Activated CD4-positive, alpha-beta T cell treated with anti-CD3 and anti-CD28 coated beads for 36 hours (primary cell): ENCODE results near the gene OMA1. TPM values are rescaled to one million over a fixed set of nuclear protein-coding genes. Genes with fewer than 3 reads are reported as not detected.

Experiments used
- ATAC-seq: fragments of 200-7000 bp; cut with Tn5 transposase; one replicate; pipeline ENCODE4 v1.10.0; 2021; ENCODE audit warnings: mild to moderate bottlenecking, moderate library complexity
- CTCF ChIA-PET: fragments of 350-600 bp; sonication (Branson Sonifier 250); formaldehyde crosslinking; loops from one replicate; lab custom pipeline; 2021; ENCODE audit warnings: antibody characterized with exemption; lab: Charles Lee
- POLR2A ChIA-PET: fragments of 350-600 bp; sonication (Branson Sonifier 250); formaldehyde crosslinking; loops from one replicate; lab custom pipeline; 2021; ENCODE audit warnings: antibody characterized with exemption, inconsistent platforms; lab: Charles Lee
- DNase-seq: peaks from one replicate; pipeline ENCODE4 v3.0.0-alpha.2; 2020
- H3K27ac Mint-ChIP-seq: one replicate; pipeline ENCODE4 v1.8.0; 2021; ENCODE audit warnings: mixed read lengths
- H3K27me3 Mint-ChIP-seq: one replicate; pipeline ENCODE4 v1.8.0; 2021; ENCODE audit warnings: mixed read lengths
- H3K36me3 Mint-ChIP-seq: one replicate; pipeline ENCODE4 v1.8.0; 2021; ENCODE audit warnings: low read depth, mixed read lengths
- H3K4me1 Mint-ChIP-seq: one replicate; pipeline ENCODE4 v1.8.0; 2021; ENCODE audit warnings: mixed read lengths
- H3K4me3 Mint-ChIP-seq: one replicate; pipeline ENCODE4 v1.8.0; 2021; ENCODE audit warnings: mild to moderate bottlenecking, moderate library complexity, mixed read lengths
- H3K9me3 Mint-ChIP-seq: one replicate; pipeline ENCODE4 v1.8.0; 2021; ENCODE audit warnings: low read depth, mixed read lengths
- intact Hi-C, 2 experiments: fragments of 100-400 bp; cut with DNase I in 1 of 2; cut with micrococcal nuclease in 1 of 2; formaldehyde crosslinking; loops; one replicate each; pipeline versions ENCODE4 v1.14.2 to v1.15.1; 2022 to 2024; cut with DNase I, micrococcal nuclease
- total RNA-seq, 2 experiments: library from RNA; stranded (reverse); gene quantifications; one replicate each; pipeline ENCODE4 v1.2.3, GENCODE V29; 2021

Gene OMA1
- total RNA-seq, 2 experiments from 2014 or later = 8.8 to 11.6 TPM

DNA sequence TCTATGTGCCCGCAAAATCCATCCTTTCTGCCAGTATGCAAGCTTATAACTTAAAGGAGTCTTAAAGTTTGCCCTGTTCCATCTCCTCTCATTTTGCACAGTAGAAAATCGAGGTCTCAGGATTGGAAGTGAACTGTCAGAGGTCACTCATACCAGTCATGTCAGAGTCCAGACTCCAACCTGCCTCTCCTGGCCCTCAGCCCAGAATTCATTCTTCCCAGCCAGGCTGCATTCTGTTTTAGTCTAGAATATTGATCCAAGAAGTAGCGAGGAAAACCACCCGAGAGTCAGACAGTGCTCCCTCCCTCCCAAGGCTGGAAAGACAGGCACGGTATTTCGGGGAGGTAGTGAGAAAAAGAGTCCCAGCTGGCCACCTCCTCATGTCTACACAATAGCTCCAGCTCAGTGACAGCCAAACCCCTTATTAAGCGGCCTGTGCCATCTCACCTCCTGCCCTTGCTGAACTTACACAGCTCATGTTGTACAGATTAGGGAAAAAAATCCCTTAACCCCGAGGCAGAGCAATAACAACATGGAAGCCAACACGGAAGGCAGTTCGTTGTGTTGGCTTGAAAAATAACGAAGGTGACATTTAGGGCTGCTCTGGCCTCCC, 89.4 kb downstream of the OMA1 start:
- H3K36me3 Mint-ChIP-seq = no peaks in the 10 kb centered on the region
- H3K4me3 Mint-ChIP-seq = no peak overlapping the region
- ChIA-PET CTCF (interaction anchor here (0.7 kb wide), 1 partner anchor 195 kb away, joined by 3 read pairs; no protein-coding TSS in a partner anchor), POLR2A (no interaction called here)
- H3K4me1 Mint-ChIP-seq = no peaks in the 10 kb centered on the region
- no peak for ATAC-seq
- H3K9me3 Mint-ChIP-seq = no peaks in the 10 kb centered on the region
- H3K27ac Mint-ChIP-seq = no peak overlapping the region
- no peaks in the 10 kb centered on the region for H3K27me3 Mint-ChIP-seq
- no peak for DNase-seq
- intact Hi-C loops = no loop called here

DNA sequence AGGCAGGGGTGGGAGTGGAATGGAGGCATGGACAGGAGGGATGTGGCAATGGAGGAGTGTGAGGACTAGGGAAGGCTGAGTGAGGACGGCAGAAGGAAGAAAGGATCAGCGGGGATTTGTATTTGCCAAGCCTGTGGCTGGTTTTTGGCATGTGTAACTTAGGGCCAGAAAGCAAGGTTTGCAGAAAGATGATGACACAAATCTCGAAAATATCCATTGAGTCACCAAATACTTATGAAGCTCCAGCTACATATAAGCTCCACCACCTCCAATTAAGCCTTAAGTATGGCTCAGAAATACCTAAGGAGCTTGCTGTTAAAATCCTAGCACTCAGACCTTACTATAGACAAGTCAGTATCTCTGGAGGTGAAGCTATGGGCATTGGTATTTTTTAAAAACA, 90.1 kb downstream of the OMA1 start:
- ChIA-PET CTCF (interaction anchor here (0.7 kb wide), 1 partner anchor 194 kb away, joined by 3 read pairs; no protein-coding TSS in a partner anchor), POLR2A (no interaction called here)
- Mint-ChIP-seq H3K36me3 (no peaks in the 10 kb centered on the region), H3K9me3 (no peaks in the 10 kb centered on the region), H3K4me3 (no peak overlapping the region), H3K4me1 (no peaks in the 10 kb centered on the region), H3K27me3 (no peaks in the 10 kb centered on the region), H3K27ac (no peak overlapping the region)
- intact Hi-C loops = no loop called here
- DNase-seq (no peak), ATAC-seq (no peak)

DNA sequence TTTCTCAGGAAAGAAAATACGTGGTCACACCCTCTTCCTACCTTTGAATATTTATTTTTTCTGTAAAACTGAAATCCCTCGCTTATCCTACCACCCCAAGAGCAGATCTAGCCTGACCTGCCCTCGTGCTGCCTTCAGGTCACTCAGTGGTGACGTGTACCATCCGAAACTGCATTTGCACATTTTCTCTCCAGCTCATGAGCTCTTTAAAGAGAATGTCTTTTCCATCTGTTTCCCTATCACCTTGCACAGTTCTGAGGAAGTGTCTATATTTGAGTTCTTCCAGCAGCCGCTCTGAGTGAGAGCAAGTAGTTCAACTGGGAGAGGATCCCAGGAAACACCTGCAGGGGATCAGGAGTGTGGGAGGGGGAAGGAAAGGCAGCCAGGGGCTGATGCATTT, 91.7 kb downstream of the OMA1 start:
- no peaks in the 10 kb centered on the region for H3K27me3 Mint-ChIP-seq
- intact Hi-C loops = no loop called here
- no peaks in the 10 kb centered on the region for H3K36me3 Mint-ChIP-seq
- ChIA-PET CTCF (no interaction called here), POLR2A (no interaction called here)
- H3K4me1 Mint-ChIP-seq = no peaks in the 10 kb centered on the region
- ATAC-seq = no peak
- H3K27ac Mint-ChIP-seq = no peak overlapping the region
- H3K4me3 Mint-ChIP-seq = no peak overlapping the region
- no peak for DNase-seq
- H3K9me3 Mint-ChIP-seq = no peaks in the 10 kb centered on the region

DNA sequence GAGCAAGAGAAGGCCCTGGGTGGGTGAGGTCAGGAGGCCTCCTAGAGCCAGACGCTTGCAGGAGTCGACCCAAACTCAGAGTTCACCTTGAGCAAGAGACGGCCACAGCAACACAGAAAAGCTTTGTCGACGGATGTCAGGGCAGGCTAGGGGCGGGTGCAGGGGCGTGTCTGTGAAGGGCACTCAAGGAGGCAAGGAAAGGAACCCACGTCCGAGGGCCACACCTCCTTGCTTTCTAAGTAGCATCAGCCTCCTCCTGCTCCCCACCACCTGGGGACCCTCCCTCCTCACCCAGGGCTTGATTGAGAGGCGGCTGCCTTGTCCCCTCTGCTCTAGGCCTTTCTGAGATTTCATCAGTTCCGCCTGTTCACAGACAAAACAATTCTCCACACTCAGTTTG, 92.1 kb downstream of the OMA1 start:
- POLR2A ChIA-PET = no interaction called here
- H3K27ac Mint-ChIP-seq = no peak overlapping the region
- H3K9me3 Mint-ChIP-seq = no peaks in the 10 kb centered on the region
- CTCF ChIA-PET = no interaction called here
- ATAC-seq = no peak
- no peak for DNase-seq
- H3K36me3 Mint-ChIP-seq = no peaks in the 10 kb centered on the region
- no peak overlapping the region for H3K4me3 Mint-ChIP-seq
- H3K27me3 Mint-ChIP-seq = no peaks in the 10 kb centered on the region
- H3K4me1 Mint-ChIP-seq = no peaks in the 10 kb centered on the region
- intact Hi-C loops = no loop called here

DNA sequence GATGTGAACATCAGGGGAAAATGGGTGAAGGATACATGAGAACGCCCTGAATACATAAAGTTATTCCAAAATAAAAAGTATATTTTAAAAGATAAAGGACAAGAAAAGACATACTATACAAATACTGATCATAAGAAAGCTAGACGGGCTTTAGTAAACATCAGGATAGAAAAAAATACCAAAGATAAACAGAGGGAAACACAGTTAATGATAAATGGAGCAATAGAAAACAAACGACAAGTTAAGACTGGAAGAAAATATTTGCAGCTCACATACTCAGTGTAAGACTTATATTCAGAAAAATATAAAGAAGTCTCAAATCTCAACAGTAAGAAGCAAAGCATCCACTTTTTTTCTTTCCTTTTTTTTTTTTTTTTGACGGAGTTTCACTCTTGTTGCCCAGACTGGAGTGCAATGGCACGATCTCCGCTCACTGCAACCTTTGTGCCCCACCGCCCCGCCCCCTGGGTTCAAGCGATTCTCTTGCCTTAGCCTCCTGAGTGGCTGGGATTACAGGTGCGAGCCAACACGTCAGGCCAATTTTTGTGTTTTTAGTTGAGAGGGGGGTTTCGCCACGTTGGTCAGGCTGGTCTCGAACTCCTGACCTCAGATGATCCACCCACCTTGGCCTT, 94.8 kb downstream of the OMA1 start:
- no peak overlapping the region for H3K27ac Mint-ChIP-seq
- ChIA-PET POLR2A (no interaction called here), CTCF (no interaction called here)
- H3K36me3 Mint-ChIP-seq = no peaks in the 10 kb centered on the region
- ATAC-seq (no peak), DNase-seq (no peak)
- intact Hi-C loops = no loop called here
- H3K27me3 Mint-ChIP-seq = no peaks in the 10 kb centered on the region
- H3K4me1 Mint-ChIP-seq = no peaks in the 10 kb centered on the region
- no peaks in the 10 kb centered on the region for H3K9me3 Mint-ChIP-seq
- no peak overlapping the region for H3K4me3 Mint-ChIP-seq

DNA sequence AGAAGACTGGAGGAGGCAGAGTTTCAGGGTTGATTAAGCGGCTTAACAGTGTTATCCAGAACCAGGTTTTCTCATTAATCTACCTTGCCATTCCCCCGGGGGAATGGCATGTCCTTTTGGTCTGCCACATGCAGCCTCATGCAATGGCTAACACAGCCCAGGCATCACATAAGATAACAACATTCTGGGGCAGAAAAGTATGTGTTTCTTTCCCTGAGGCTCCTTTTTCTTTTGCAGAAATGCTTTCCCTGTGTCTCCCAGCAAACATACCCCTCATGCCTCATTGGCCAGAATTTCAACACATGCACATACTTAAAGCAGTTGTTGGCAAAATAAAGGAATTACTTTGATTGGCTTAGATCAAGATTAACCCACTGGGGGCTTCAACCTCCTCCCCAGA, 98.6 kb downstream of the OMA1 start:
- H3K36me3 Mint-ChIP-seq = no peaks in the 10 kb centered on the region
- ChIA-PET CTCF (no interaction called here), POLR2A (no interaction called here)
- intact Hi-C loops = no loop called here
- no peaks in the 10 kb centered on the region for H3K27me3 Mint-ChIP-seq
- H3K4me3 Mint-ChIP-seq = no peak overlapping the region
- H3K9me3 Mint-ChIP-seq = no peaks in the 10 kb centered on the region
- no peak for ATAC-seq
- no peaks in the 10 kb centered on the region for H3K4me1 Mint-ChIP-seq
- no peak for DNase-seq
- no peak overlapping the region for H3K27ac Mint-ChIP-seq

DNA sequence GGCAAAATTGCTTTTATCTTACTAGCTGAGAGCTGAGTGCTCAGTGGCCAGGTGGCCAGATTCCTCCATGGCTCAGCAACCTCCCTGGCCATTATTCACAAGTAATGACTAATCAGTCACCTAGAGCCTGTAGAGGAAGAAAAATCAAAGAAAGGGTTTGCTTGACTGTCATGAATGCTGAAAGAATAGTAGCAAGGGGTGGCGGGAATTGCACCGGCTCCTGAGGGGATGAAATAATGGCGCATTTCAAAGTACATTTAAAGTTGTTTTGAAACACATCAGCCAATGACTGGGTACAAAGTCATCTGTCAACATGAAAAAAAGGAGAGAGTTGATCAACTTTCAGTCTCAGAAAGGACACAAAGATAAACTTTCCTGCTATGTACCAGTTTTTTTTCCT, 99.5 kb downstream of the OMA1 start:
- intact Hi-C loops = no loop called here
- Mint-ChIP-seq H3K27me3 (no peaks in the 10 kb centered on the region), H3K4me1 (no peaks in the 10 kb centered on the region), H3K4me3 (no peak overlapping the region), H3K9me3 (no peaks in the 10 kb centered on the region), H3K27ac (no peak overlapping the region), H3K36me3 (no peaks in the 10 kb centered on the region)
- no peak for DNase-seq
- CTCF ChIA-PET = no interaction called here
- no peak for ATAC-seq
- POLR2A ChIA-PET = no interaction called here

DNA sequence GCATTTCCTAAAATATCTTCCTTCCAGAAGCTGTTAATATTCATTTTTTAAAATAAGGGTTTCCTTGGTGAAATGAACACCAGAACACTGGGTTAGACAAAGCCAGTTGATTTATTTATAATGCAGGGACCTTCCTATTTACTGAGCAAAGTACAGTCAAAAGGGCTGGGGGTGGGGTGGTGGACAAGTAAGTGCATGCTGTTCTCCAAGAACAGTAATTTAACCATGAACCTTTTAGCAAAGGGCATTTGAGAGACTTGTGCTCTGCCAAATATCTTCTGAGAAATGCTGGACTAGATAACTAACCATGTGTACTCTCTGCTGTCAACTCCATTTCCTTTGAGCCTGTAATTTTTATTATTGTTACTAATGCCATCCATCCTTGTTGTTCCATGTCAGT, 100.2 kb downstream of the OMA1 start:
- Mint-ChIP-seq H3K36me3 (no peaks in the 10 kb centered on the region), H3K27ac (no peak overlapping the region), H3K27me3 (no peaks in the 10 kb centered on the region), H3K4me3 (no peak overlapping the region), H3K9me3 (no peaks in the 10 kb centered on the region), H3K4me1 (no peaks in the 10 kb centered on the region)
- intact Hi-C loops = no loop called here
- ChIA-PET CTCF (no interaction called here), POLR2A (no interaction called here)
- ATAC-seq (no peak), DNase-seq (no peak)

DNA sequence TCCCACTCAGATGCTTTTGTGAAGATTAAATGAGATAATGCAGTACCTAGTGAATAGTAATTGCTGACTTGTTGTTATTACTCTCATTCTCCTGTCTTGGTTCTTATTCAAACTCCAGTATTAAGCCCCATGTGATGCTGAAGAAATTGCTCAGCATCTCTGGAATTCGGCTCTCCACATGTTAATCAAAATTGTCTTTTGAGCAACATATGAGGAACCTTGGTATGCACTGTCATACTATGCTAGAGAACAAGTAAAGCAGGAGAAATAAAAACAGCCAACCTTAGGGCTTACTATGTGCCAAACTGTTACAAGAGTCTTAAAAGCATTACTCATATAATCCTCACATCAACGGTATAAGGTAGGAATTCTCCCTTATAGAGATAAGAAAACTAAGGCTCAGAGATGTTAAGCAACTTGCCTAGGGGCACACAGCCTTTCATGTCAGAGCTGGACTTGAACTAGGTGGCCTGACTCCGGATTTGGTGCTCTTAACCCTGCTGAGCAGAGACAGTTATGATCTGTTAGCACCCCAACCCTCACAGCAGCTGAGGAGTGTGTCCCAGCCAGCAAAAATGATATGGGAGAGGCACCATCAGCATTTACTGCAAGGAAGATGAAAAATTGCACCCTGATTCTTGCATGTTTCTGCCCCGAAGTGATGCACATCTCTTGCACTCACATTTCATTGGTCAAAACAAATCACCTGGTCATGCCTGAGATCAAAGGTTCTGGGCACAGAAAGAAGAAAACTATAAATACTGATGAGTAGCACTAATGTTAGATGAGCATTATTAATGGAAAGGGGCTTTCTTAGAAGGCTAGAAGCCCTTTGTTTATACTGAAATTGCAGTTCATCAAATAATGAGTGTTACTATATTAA, 102.3 kb downstream of the OMA1 start:
- no peaks in the 10 kb centered on the region for H3K36me3 Mint-ChIP-seq
- no peak overlapping the region for H3K4me3 Mint-ChIP-seq
- ATAC-seq (no peak), DNase-seq (no peak)
- no peaks in the 10 kb centered on the region for H3K27me3 Mint-ChIP-seq
- intact Hi-C loops = no loop called here
- H3K27ac Mint-ChIP-seq = no peak overlapping the region
- ChIA-PET CTCF (no interaction called here), POLR2A (no interaction called here)
- H3K4me1 Mint-ChIP-seq = no peaks in the 10 kb centered on the region
- H3K9me3 Mint-ChIP-seq = no peaks in the 10 kb centered on the region

DNA sequence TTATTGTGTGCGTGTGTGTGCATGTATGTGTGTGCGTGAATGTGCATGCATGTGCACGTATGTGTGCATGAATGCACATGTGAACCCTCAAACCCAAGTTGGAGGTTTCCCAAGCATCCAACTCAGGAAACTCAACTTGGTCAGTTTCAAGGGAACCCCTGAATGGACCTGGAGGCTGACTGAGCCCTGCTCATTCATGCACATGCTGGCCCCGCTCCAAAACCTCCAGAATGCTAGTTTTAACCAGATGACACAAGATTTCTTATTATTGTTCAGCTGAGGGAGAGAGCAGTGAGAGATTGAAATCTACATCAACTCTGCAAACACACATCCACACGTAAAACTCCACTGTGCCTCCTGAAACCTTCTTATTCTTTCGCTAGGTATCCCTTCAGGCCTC, 104.4 kb downstream of the OMA1 start:
- intact Hi-C loops = no loop called here
- POLR2A ChIA-PET = no interaction called here

DNA sequence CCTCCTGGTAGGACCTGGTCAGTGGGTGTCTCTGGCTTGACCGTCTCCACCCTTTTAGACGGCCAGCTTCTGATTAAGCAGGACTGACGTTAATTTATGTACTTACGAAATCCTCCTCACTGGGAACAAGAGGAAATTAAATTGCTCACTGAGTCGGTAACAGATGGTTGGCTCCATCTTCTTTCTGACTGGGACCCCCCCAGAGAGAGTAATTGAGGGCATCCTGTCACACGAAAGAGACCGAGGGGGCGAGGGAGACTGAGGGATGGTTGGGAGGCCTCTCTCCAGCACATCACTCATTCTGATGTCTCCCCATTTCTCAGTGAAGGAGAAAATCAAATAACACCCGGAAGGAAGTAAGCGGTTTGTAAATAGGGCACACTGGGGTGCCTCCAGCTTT, 104.8 kb downstream of the OMA1 start:
- POLR2A ChIA-PET = no interaction called here
- no peaks in the 10 kb centered on the region for H3K36me3 Mint-ChIP-seq
- no peaks in the 10 kb centered on the region for H3K9me3 Mint-ChIP-seq
- no peak for DNase-seq
- intact Hi-C loops = no loop called here
- no peak overlapping the region for H3K27ac Mint-ChIP-seq
- no peaks in the 10 kb centered on the region for H3K4me1 Mint-ChIP-seq
- ATAC-seq = no peak
- no peak overlapping the region for H3K4me3 Mint-ChIP-seq
- CTCF ChIA-PET = interaction anchor here (0.6 kb wide), 1 partner anchor 85 kb away, joined by 3 read pairs; no protein-coding TSS in a partner anchor
- no peaks in the 10 kb centered on the region for H3K27me3 Mint-ChIP-seq

More for the DNA sequence above, 104.4 kb downstream of the OMA1 start:
- Mint-ChIP-seq H3K4me3 (no peak overlapping the region), H3K27me3 (no peaks in the 10 kb centered on the region), H3K27ac (no peak overlapping the region), H3K4me1 (no peaks in the 10 kb centered on the region), H3K9me3 (no peaks in the 10 kb centered on the region), H3K36me3 (no peaks in the 10 kb centered on the region)
- ATAC-seq (no peak), DNase-seq (no peak)
- CTCF ChIA-PET = interaction anchor here (0.5 to 0.6 kb wide), 2 partner anchors 85 to 244 kb away, joined by 3 read pairs; no protein-coding TSS in a partner anchor

DNA sequence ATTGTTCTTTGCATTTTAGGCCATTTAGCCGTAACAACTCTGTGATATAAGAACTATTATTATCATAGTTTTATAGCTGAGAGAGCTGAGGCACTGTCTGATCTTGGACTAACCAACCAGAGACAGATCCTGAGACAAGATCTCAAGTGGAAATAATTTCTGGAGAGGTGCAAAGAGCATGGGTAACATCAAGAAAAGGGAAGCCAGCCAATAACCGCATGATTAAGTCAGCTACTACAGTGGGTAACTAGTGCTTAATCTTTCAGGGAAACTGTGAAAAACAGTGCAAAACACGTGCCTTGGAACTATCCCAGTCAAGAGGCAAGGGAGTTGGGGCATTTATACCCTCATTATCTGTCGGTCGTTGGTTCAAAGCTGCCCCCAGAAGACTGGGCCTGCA, 105.8 kb downstream of the OMA1 start:
- no peak for DNase-seq
- CTCF ChIA-PET = no interaction called here
- Mint-ChIP-seq H3K4me3 (no peak overlapping the region), H3K27me3 (no peaks in the 10 kb centered on the region), H3K4me1 (no peaks in the 10 kb centered on the region), H3K27ac (no peak overlapping the region), H3K9me3 (no peaks in the 10 kb centered on the region), H3K36me3 (no peaks in the 10 kb centered on the region)
- ATAC-seq = no peak
- intact Hi-C loops = no loop called here
- POLR2A ChIA-PET = no interaction called here
